Measurements from ENCODE around the gene P2RY6.
"Not testable (repeated sequence)": the region's sequence is repeated elsewhere in the genome, so short reads cannot be mapped to it uniquely, and the experiment has no call there.

Gene P2RY6

DNA sequence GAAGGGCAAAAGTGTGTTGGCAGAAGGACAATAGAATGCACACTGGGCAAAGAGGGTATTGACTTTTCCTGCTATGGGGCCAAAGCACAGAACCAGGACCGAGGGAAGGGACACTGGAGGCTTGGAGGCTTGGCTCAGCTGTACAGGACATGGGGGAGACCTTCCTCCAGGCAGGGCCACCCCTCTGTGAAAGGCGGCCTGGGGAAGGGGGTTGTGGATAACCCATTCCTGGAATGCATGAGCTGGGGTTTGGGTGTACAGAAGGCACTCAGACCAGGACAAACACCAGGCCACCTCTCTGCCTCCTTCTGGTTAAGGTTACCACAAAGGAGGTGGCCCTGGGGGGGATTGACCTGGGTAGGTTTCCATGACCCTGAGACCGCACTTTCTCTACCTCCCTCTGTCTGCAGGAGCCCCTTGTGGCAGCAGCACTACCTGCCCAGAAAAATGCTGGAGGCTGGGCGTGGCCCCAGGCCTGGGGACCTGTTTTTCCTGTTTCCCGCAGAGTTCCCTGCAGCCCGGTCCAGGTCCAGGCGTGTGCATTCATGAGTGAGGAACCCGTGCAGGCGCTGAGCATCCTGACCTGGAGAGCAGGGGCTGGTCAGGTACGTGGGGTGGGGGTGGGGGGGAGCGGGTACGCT is 44.4 kb upstream of the P2RY6 start:
- no peak for DNase-seq (ENCODE audit: low read depth)
- TF ChIP-seq, protein P1, sequence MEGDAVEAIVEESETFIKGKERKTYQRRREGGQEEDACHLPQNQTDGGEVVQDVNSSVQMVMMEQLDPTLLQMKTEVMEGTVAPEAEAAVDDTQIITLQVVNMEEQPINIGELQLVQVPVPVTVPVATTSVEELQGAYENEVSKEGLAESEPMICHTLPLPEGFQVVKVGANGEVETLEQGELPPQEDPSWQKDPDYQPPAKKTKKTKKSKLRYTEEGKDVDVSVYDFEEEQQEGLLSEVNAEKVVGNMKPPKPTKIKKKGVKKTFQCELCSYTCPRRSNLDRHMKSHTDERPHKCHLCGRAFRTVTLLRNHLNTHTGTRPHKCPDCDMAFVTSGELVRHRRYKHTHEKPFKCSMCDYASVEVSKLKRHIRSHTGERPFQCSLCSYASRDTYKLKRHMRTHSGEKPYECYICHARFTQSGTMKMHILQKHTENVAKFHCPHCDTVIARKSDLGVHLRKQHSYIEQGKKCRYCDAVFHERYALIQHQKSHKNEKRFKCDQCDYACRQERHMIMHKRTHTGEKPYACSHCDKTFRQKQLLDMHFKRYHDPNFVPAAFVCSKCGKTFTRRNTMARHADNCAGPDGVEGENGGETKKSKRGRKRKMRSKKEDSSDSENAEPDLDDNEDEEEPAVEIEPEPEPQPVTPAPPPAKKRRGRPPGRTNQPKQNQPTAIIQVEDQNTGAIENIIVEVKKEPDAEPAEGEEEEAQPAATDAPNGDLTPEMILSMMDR (IDR thresholded peaks at IDR 0.05; ENCODE audit: insufficient read depth, low read depth, low read length, missing control alignments) = no peak
- no peak overlapping the region for H3K4me3 ChIP-seq (ENCODE audit: low read depth, low read length)

DNA sequence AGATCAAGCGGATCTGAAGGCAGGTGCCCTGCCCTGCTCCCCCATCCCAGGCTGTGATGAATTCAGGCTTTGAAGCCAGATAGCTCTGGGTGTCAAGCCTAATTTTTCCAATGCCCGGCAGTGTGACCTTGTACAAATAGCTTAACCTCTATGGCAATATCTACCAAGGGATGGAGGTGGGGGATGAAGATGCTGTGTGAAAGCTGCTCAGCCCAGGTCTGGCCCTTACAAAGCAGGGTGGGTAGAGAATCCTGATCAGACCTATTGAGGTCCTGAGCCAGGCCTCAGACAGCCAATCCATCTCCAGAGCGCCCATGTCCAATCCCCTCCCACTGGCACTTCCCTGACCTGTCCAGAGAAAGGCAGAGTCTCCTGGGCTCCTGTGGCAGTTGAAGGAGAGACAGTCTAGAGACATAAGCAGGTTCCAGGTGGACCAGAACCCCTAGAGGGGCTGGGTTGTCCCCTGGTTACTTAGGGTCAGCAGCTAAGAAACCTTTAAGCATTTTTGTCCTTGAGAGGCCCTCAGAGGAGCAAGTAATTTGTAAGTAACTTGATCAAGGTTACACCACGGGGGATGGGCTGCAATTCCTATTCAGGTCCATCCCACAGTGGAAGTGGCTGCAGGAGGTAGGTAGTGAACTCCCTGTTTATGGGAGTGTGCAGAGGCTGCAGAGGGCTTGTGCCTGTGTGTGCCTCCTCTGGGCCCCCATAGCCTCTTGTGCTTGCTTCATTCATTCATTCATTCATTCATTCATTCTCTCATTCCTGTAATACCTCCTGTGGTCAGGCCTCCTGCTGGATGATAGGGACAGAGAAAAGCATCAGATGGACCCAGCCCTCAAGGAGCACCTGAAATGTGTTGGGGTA is 43.6 kb upstream of the P2RY6 start:
- DNase-seq (ENCODE audit: low read depth) = no peak
- TF ChIP-seq, protein P1 (IDR thresholded peaks at IDR 0.05; ENCODE audit: insufficient read depth, low read depth, low read length, missing control alignments) = no peak
- no peak overlapping the region for H3K4me3 ChIP-seq (ENCODE audit: low read depth, low read length)

DNA sequence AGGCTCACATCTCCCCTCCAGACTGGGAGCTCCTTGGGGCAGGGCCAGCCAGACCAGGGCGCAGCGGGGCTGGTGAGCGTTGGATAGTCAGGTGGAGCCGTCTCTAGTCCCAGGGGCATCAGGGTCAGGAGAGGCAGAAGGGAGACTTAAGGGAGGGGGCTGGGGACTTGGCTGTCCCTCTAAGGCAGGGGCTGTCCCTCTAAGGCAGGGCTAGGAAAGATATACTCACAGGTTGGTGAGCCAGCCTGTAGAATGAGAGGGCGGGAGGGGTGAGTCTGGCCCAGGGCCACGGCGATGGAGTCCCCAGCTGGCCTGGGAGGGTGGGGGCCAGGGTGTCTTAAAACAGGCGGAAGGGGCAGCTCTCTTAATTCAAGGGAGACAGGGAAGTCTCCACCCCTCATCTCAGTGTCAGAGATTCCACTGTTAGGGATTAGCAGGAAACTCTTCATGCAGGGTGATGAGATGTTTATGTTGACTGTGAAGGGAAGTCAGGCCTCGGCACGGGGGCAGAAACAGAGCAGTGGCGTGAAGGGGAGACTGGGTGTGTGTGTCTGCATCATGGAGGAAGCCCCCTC is 42.7 kb upstream of the P2RY6 start:
- TF ChIP-seq, protein P1 (IDR thresholded peaks at IDR 0.05; ENCODE audit: insufficient read depth, low read depth, low read length, missing control alignments) = no peak
- no peak for DNase-seq (ENCODE audit: low read depth)
- no peak overlapping the region for H3K4me3 ChIP-seq (ENCODE audit: low read depth, low read length)

DNA sequence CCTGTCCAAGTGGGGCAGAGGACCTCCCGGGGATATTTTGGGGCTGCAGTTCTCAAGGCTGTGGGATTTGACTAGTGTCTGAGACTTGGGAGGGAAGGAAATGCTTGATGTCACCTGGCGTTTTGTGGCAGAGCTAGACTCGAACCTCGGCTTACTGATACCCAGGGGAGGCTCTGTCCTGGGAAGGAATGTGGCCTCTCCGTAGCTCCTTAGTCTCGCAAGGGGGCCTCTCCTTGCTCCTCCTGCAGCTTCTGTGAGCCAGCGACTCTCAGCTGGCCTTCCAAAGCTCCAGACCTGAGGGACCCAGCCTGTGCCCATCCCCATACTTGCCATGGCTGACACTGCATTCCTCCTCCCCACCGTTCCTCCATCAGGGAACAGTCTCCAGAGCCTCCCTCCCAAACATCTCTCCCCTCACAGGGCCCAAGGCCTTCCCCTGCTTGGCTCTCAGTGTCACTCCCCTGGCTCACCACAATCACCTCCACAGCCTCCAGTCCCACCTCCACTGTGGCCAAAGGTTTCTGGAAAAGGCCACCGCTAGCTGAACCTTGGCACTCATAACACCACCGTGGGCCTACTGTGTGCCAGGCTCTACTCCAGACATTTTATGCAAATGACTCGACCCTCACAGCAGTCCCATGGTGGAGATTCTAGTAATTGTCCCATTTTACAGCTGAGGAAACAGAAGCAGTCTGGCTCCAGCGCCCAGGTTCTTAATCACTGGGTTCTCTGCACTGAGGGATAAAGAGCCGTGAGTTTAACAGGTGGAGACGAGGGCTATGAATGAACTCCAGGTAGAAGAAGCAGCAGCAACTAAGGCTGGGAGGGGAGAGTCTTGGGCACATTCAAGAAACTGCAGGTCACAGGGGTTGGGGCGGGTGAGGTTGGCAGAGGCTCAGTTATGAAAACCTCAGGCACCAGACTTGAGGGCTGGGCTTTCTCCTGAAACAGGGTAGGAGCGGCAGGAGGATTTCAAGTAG is 42.0 kb upstream of the P2RY6 start:
- TF ChIP-seq, protein P1 (IDR thresholded peaks at IDR 0.05; ENCODE audit: insufficient read depth, low read depth, low read length, missing control alignments) = no peak
- no peak for DNase-seq (ENCODE audit: low read depth)
- no peak overlapping the region for H3K4me3 ChIP-seq (ENCODE audit: low read depth, low read length)

DNA sequence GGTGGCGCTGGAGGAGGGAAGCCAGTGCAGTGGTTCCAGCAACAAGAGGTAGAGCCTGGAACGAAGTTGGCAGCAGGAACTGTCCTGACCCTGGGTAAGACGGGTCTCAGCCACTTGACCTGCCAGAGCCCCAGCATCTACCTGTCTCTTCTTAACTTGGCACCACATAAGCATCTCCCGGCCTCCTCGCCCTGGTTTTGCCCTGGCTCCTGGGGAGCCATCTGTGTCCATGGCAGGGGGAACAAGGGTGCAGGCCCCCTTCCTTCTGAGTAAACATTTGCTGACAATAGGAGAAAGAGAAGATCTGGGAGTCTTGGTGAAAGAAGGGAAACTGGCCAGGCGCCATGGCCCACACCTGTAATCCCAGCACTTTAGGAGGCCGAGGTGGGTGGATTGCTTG is 41.2 kb upstream of the P2RY6 start:
- no peak overlapping the region for H3K4me3 ChIP-seq (ENCODE audit: low read depth, low read length)
- no peak for DNase-seq (ENCODE audit: low read depth)
- TF ChIP-seq, protein P1 (IDR thresholded peaks at IDR 0.05; ENCODE audit: insufficient read depth, low read depth, low read length, missing control alignments) = no peak

DNA sequence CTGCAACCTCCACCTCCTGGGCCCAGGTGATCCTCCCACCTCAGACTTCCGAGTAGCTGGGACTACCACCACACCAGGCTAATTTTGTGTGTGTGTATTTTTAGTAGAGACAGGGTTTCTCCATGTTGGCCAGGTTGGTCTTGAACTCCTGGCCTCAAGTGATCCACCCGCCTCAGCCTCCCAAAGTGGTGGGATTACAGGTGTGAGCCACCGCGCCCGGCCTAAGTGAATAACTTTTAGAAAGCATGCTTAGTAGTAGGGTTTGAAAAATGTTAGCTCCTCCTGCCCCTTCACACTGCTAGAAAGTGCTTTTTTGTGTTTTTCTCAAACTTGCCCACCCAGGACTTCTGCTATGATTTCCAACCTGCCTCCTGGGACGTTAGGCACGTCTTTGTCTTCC is 39.7 kb upstream of the P2RY6 start:
- not testable (repeated sequence) for H3K4me3 ChIP-seq (ENCODE audit: low read depth, low read length); DNase-seq (ENCODE audit: low read depth)

Data from GM12865 (cell line).